ENCODE measurements around the gene UTP25.

- TF ChIP-seq CTCF (IDR thresholded peaks at IDR 0.05) (no peak), POLR2A (IDR thresholded peaks at IDR 0.05) (no peak), EP300 (IDR thresholded peaks at IDR 0.05) (no peak)
Measured at GRCh38 chr1:209896346-209896745, 68.6 kb downstream of the UTP25 start.

Data from stomach (tissue), 4 donors.